Measurements from ENCODE around the gene GLYR1.
A peak's percentile ranks its signal among the peaks of the same experiment; 100 is the strongest.

GLYR1 gene

DNA sequence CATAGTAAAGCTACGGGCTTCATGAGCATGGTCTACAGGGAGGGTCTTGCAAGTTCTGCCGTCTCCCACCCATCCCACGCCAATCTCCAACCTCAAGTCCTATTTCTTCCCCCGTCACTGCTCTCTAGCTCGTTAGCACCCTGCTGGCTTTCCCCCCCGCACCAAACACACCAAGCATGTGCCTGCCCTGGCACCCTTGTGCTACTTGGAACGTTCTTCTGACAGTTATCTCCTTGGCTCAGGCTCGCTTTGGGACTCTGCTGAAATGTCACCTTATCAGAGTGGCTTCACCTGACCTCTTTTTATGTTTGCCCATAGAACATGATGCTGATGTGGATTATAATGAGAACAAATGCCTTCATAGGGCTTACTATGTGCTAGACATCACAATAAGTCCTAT, 21.9 kb downstream of the GLYR1 start:
- no peak overlapping the region for H3K23ac ChIP-seq (ENCODE audit: low read length)

DNA sequence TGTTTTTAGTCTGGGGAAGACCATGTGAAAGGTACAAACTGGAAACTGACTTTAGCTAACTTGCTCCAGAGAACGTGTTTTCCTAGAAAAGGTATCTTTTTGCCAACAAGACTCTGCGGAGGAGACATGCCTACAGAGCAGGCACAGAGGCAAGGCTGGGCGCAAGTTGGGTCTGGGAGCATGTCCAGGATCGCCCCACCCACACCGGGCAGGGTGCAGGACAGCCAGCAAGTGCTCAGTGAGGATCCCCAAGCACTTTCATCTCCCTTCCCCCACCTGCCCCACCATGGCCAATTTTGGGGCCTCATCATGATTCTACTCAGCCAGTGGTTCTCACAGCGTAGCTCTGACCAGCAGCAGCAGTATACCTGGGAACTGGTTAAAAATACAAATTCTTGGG, 26.4 kb downstream of the GLYR1 start:
- H3K27ac ChIP-seq (ENCODE audit: low read depth, low read length) = no peak overlapping the region
- H4K8ac ChIP-seq (ENCODE audit: low read depth, low read length) = no peak overlapping the region
- no peak overlapping the region for H3K23ac ChIP-seq (ENCODE audit: low read length)
- no peaks in the 10 kb centered on the region for H3K79me2 ChIP-seq (ENCODE audit: control insufficient read depth, insufficient read depth, low read length, poor library complexity)
- H3K4me3 ChIP-seq (ENCODE audit: low read depth, low read length) = no peak overlapping the region
- no CpG with 5 or more reads among the region's 6 CpGs for WGBS (ENCODE audit: extremely low coverage, insufficient coverage, insufficient read length)
- H3K36me3 ChIP-seq (ENCODE audit: control insufficient read depth in 1 of 2, insufficient read depth in 2 of 2, low read length in 2 of 2) = peaks cover 52 to 64% of the 10 kb centered on the region in 2 experiments
- no peaks in the 10 kb centered on the region for H3K27me3 ChIP-seq (ENCODE audit: insufficient read depth, low read length)
- no peaks in the 10 kb centered on the region for H3K79me1 ChIP-seq (ENCODE audit: low read length)
- no peak overlapping the region for H3K4me2 ChIP-seq (ENCODE audit: low read length)
- no peak overlapping the region for H3K14ac ChIP-seq (ENCODE audit: low read length)
- H2BK5ac ChIP-seq (ENCODE audit: low read depth, low read length, poor library complexity) = no peak overlapping the region
- no peaks in the 10 kb centered on the region for H3K4me1 ChIP-seq (ENCODE audit: control insufficient read depth in 1 of 2, insufficient read depth in 2 of 2, low read length in 2 of 2)
- H3K9ac ChIP-seq (ENCODE audit: low read length) = no peak overlapping the region
- H2BK12ac ChIP-seq (ENCODE audit: low read length) = no peak overlapping the region
- no peak overlapping the region for H4K12ac ChIP-seq (ENCODE audit: low read depth, low read length)
- no peak overlapping the region for H2AFZ ChIP-seq (ENCODE audit: insufficient read depth, low read length, poor library complexity)
- H2AK5ac ChIP-seq (ENCODE audit: low read length) = no peak overlapping the region
- no peak overlapping the region for H3K18ac ChIP-seq (ENCODE audit: low read length)
- H4K91ac ChIP-seq (ENCODE audit: low read depth, low read length) = no peak overlapping the region
- no peak overlapping the region for H3K4ac ChIP-seq (ENCODE audit: low read depth, low read length)
- peaks cover 4% of the 10 kb centered on the region for H3K9me3 ChIP-seq (ENCODE audit: insufficient read depth, low read depth, low read length)
- H2BK120ac ChIP-seq (ENCODE audit: insufficient read depth, low read length, poor library complexity) = no peak overlapping the region
- no peak for DNase-seq

More for the DNA sequence above, 21.9 kb downstream of the GLYR1 start:
- no peak overlapping the region for H3K18ac ChIP-seq (ENCODE audit: low read length)
- H3K4ac ChIP-seq (ENCODE audit: low read depth, low read length) = no peak overlapping the region
- H3K9me3 ChIP-seq (ENCODE audit: insufficient read depth, low read depth, low read length) = no peaks in the 10 kb centered on the region
- H2AK5ac ChIP-seq (ENCODE audit: low read length) = no peak overlapping the region
- no peaks in the 10 kb centered on the region for H3K27me3 ChIP-seq (ENCODE audit: insufficient read depth, low read length)
- no peak overlapping the region for H4K12ac ChIP-seq (ENCODE audit: low read depth, low read length)
- no peak overlapping the region for H2AFZ ChIP-seq (ENCODE audit: insufficient read depth, low read length, poor library complexity)
- peaks cover 52 to 72% of the 10 kb centered on the region in 2 experiments for H3K36me3 ChIP-seq (ENCODE audit: control insufficient read depth in 1 of 2, insufficient read depth in 2 of 2, low read length in 2 of 2)
- H2BK120ac ChIP-seq (ENCODE audit: insufficient read depth, low read length, poor library complexity) = no peak overlapping the region
- no peak overlapping the region for H3K14ac ChIP-seq (ENCODE audit: low read length)
- H3K79me1 ChIP-seq (ENCODE audit: low read length) = no peaks in the 10 kb centered on the region
- no peak for DNase-seq
- peaks cover 2 to 4% of the 10 kb centered on the region in 2 experiments for H3K4me1 ChIP-seq (ENCODE audit: control insufficient read depth in 1 of 2, insufficient read depth in 2 of 2, low read length in 2 of 2)
- no peak overlapping the region for H3K9ac ChIP-seq (ENCODE audit: low read length)
- H2BK5ac ChIP-seq (ENCODE audit: low read depth, low read length, poor library complexity) = no peak overlapping the region
- no peak overlapping the region for H3K27ac ChIP-seq (ENCODE audit: low read depth, low read length)
- WGBS (ENCODE audit: extremely low coverage, insufficient coverage, insufficient read length) = no CpG with 5 or more reads among the region's 8 CpGs
- H2BK12ac ChIP-seq (ENCODE audit: low read length) = no peak overlapping the region
- H4K91ac ChIP-seq (ENCODE audit: low read depth, low read length) = no peak overlapping the region
- no peak overlapping the region for H4K8ac ChIP-seq (ENCODE audit: low read depth, low read length)
- H3K4me2 ChIP-seq (ENCODE audit: low read length) = no peak overlapping the region
- no peak overlapping the region for H3K4me3 ChIP-seq (ENCODE audit: low read depth, low read length)
- no peaks in the 10 kb centered on the region for H3K79me2 ChIP-seq (ENCODE audit: control insufficient read depth, insufficient read depth, low read length, poor library complexity)

DNA sequence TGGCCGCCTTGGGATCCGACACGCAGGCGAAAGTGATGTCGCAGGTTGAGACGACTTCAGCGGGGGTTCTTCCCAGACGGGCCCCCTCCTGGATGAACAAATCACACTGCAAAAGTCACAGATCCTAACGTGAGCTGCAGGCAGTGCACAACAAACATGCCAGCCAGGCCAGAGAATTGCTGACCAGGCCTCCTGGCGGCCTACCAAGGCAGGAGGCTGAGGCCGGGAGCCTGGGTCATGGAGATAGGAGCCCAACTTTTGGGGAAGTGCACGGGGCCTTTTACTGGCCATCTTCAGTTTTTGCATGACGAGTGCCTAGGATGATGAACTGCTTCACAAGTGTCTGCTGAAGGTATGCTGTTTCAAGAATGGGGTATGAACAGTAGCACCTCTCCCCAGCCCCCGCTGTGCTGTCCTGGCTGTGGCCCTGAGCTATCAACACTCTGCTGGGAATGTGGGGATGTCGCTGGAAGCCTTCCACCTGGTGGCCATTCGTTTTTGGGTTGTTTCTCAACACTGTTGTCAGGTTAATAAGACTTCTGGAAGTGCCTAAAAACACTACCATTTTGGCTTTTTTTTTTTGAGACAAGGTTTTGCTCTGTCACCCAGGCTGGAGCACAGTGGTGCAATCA, 32.4 kb downstream of the GLYR1 start:
- Histone ChIP-seq H3K18ac (ENCODE audit: low read length) (no peak overlapping the region), H2BK12ac (ENCODE audit: low read length) (no peak overlapping the region), H2AK5ac (ENCODE audit: low read length) (no peak overlapping the region), H2BK5ac (ENCODE audit: low read depth, low read length, poor library complexity) (no peak overlapping the region), H3K9me3 (ENCODE audit: insufficient read depth, low read depth, low read length) (peaks cover 4% of the 10 kb centered on the region), H3K4me2 (ENCODE audit: low read length) (no peak overlapping the region), H3K9ac (ENCODE audit: low read length) (no peak overlapping the region), H3K4me1 (ENCODE audit: control insufficient read depth in 1 of 2, insufficient read depth in 2 of 2, low read length in 2 of 2) (no peaks in the 10 kb centered on the region), H3K79me2 (ENCODE audit: control insufficient read depth, insufficient read depth, low read length, poor library complexity) (no peaks in the 10 kb centered on the region), H2AFZ (ENCODE audit: insufficient read depth, low read length, poor library complexity) (no peak overlapping the region), H4K91ac (ENCODE audit: low read depth, low read length) (no peak overlapping the region), H3K27me3 (ENCODE audit: insufficient read depth, low read length) (no peaks in the 10 kb centered on the region), H3K79me1 (ENCODE audit: low read length) (no peaks in the 10 kb centered on the region), H3K23ac (ENCODE audit: low read length) (no peak overlapping the region), H3K27ac (ENCODE audit: low read depth, low read length) (no peak overlapping the region), H3K4me3 (ENCODE audit: low read depth, low read length) (no peak overlapping the region), H3K36me3 (ENCODE audit: control insufficient read depth in 1 of 2, insufficient read depth in 2 of 2, low read length in 2 of 2) (peaks cover 58 to 67% of the 10 kb centered on the region in 2 experiments), H2BK120ac (ENCODE audit: insufficient read depth, low read length, poor library complexity) (no peak overlapping the region), H3K4ac (ENCODE audit: low read depth, low read length) (no peak overlapping the region), H4K8ac (ENCODE audit: low read depth, low read length) (no peak overlapping the region), H4K12ac (ENCODE audit: low read depth, low read length) (no peak overlapping the region), H3K14ac (ENCODE audit: low read length) (no peak overlapping the region)
- DNase-seq = peak in 1 of 2 donors; percentile 15
- no CpG with 5 or more reads among the region's 16 CpGs for whole genome bisulfite sequencing (ENCODE audit: extremely low coverage, insufficient coverage, insufficient read length)

DNA sequence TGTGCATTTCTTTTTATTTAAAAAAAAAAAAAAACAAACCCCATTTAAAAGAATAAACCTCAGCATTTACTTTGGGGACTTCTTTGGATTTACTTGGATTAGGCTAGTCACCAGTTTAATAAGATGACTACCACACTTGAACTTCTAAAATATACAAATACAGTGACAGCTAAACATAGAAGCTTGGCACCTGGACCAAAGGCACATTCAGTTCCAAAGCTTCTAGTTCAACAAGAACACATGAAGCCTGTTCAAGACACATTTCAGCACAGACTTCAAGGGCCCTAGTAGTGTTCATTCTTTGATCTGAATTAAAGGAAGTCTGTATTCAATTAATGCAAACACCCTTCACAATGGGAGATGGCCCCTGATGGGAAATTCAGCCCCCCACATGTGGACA, 33.0 kb downstream of the GLYR1 start:
- no peak overlapping the region for H3K18ac ChIP-seq (ENCODE audit: low read length)
- H3K79me1 ChIP-seq (ENCODE audit: low read length) = no peaks in the 10 kb centered on the region
- DNase-seq = no peak
- H3K36me3 ChIP-seq (ENCODE audit: control insufficient read depth in 1 of 2, insufficient read depth in 2 of 2, low read length in 2 of 2) = peaks cover 60 to 67% of the 10 kb centered on the region in 2 experiments
- no peak overlapping the region for H2BK120ac ChIP-seq (ENCODE audit: insufficient read depth, low read length, poor library complexity)
- peaks cover 4% of the 10 kb centered on the region for H3K9me3 ChIP-seq (ENCODE audit: insufficient read depth, low read depth, low read length)
- no peak overlapping the region for H2AK5ac ChIP-seq (ENCODE audit: low read length)
- H3K27me3 ChIP-seq (ENCODE audit: insufficient read depth, low read length) = no peaks in the 10 kb centered on the region
- no peak overlapping the region for H3K4me3 ChIP-seq (ENCODE audit: low read depth, low read length)
- H2BK12ac ChIP-seq (ENCODE audit: low read length) = no peak overlapping the region
- H3K27ac ChIP-seq (ENCODE audit: low read depth, low read length) = no peak overlapping the region
- H2BK5ac ChIP-seq (ENCODE audit: low read depth, low read length, poor library complexity) = no peak overlapping the region
- no peak overlapping the region for H3K23ac ChIP-seq (ENCODE audit: low read length)
- no peak overlapping the region for H4K91ac ChIP-seq (ENCODE audit: low read depth, low read length)
- H3K79me2 ChIP-seq (ENCODE audit: control insufficient read depth, insufficient read depth, low read length, poor library complexity) = no peaks in the 10 kb centered on the region
- no peak overlapping the region for H3K4me2 ChIP-seq (ENCODE audit: low read length)
- H4K8ac ChIP-seq (ENCODE audit: low read depth, low read length) = no peak overlapping the region
- no peak overlapping the region for H2AFZ ChIP-seq (ENCODE audit: insufficient read depth, low read length, poor library complexity)
- H3K4ac ChIP-seq (ENCODE audit: low read depth, low read length) = no peak overlapping the region
- H3K4me1 ChIP-seq (ENCODE audit: control insufficient read depth in 1 of 2, insufficient read depth in 2 of 2, low read length in 2 of 2) = no peaks in the 10 kb centered on the region
- H3K9ac ChIP-seq (ENCODE audit: low read length) = no peak overlapping the region
- no peak overlapping the region for H4K12ac ChIP-seq (ENCODE audit: low read depth, low read length)
- H3K14ac ChIP-seq (ENCODE audit: low read length) = no peak overlapping the region

Measured in trophoblast cell (in vitro differentiated cells and primary cell).